H9 (cell line): Measurements from ENCODE around the gene RXYLT1. TPM values are rescaled to one million over a fixed set of nuclear protein-coding genes. Genes with fewer than 3 reads are reported as not detected.

ENCODE experiments used
- DNase-seq: peaks from one replicate; pipeline ENCODE4 v3.0.0-alpha.2; 2017
- H2AFZ ChIP-seq: one replicate; pipeline ENCODE4 v1.6.1; 2013; ENCODE audit warnings: mild to moderate bottlenecking, low read length, control low read depth, moderate library complexity
- H2AK5ac ChIP-seq: 2 replicates; pipeline ENCODE4 v1.6.1; 2013; ENCODE audit warnings: low read length, control low read depth, mixed read lengths; ENCODE audit not compliant: insufficient read length
- H2BK120ac ChIP-seq: one replicate; pipeline ENCODE4 v1.6.1; 2013; ENCODE audit warnings: low read depth, mild to moderate bottlenecking, low read length, control low read depth, inconsistent platforms; ENCODE audit not compliant: poor library complexity, severe bottlenecking
- H2BK12ac ChIP-seq: 2 replicates; pipeline ENCODE4 v1.6.1; 2013; ENCODE audit warnings: low read length, control low read depth, mixed read lengths, low read depth; ENCODE audit not compliant: insufficient read length
- H2BK15ac ChIP-seq: 2 replicates; pipeline ENCODE4 v1.6.1; 2013; ENCODE audit warnings: low read depth, low read length, control low read depth
- H2BK20ac ChIP-seq: one replicate; pipeline ENCODE4 v1.6.1; 2013; ENCODE audit warnings: low read depth, mild to moderate bottlenecking, low read length, control low read depth, inconsistent platforms; ENCODE audit not compliant: poor library complexity, severe bottlenecking
- H2BK5ac ChIP-seq: 2 replicates; pipeline ENCODE4 v1.6.1; 2013; ENCODE audit warnings: low read length, control low read depth, mixed read lengths; ENCODE audit not compliant: insufficient read length
- H3K14ac ChIP-seq: 2 replicates; pipeline ENCODE4 v1.6.1; 2013; ENCODE audit warnings: low read length, control low read depth; ENCODE audit not compliant: insufficient read depth
- H3K18ac ChIP-seq: 2 replicates; pipeline ENCODE4 v1.6.1; 2013; ENCODE audit warnings: low read depth, mild to moderate bottlenecking, mixed read lengths, low read length, control low read depth; ENCODE audit not compliant: insufficient read length
- H3K23ac ChIP-seq: 2 replicates; pipeline ENCODE4 v1.6.1; 2013; ENCODE audit warnings: low read length, control low read depth, mixed read lengths, low read depth; ENCODE audit not compliant: insufficient read length
- H3K23me2 ChIP-seq: 2 replicates; pipeline ENCODE4 v1.6.1; 2013; ENCODE audit warnings: low read depth, mild to moderate bottlenecking, mixed read lengths, low read length, control low read depth; ENCODE audit not compliant: insufficient read length, poor library complexity, severe bottlenecking
- H3K27ac ChIP-seq: 2 replicates; pipeline ENCODE4 v1.5.1; 2013; ENCODE audit warnings: low read length, control low read depth, mixed read lengths, low read depth; ENCODE audit not compliant: insufficient read length
- H3K27me3 ChIP-seq: 2 replicates; pipeline ENCODE4 v1.6.1; 2013; ENCODE audit warnings: low read length, control low read depth, inconsistent platforms; ENCODE audit not compliant: insufficient read depth
- H3K4ac ChIP-seq: 2 replicates; pipeline ENCODE4 v1.6.1; 2013; ENCODE audit warnings: low read depth, mild to moderate bottlenecking, control low read depth, inconsistent platforms, low read length, moderate library complexity
- H3K4me1 ChIP-seq: 2 replicates; pipeline ENCODE4 v1.6.1; 2013; ENCODE audit warnings: low read length, control low read depth, inconsistent platforms; ENCODE audit not compliant: insufficient read depth
- H3K4me2 ChIP-seq: 2 replicates; pipeline ENCODE4 v1.6.1; 2013; ENCODE audit warnings: low read length, control low read depth, mixed read lengths; ENCODE audit not compliant: insufficient read length, insufficient read depth
- H3K56ac ChIP-seq: 2 replicates; pipeline ENCODE4 v1.6.1; 2013; ENCODE audit warnings: low read depth, mild to moderate bottlenecking, mixed read lengths, low read length, control low read depth; ENCODE audit not compliant: insufficient read length
- H3K79me1 ChIP-seq: 2 replicates; pipeline ENCODE4 v1.6.1; 2013; ENCODE audit warnings: low read depth, mild to moderate bottlenecking, moderate library complexity, low read length, control low read depth, inconsistent platforms; ENCODE audit not compliant: insufficient read depth, poor library complexity, severe bottlenecking
- H3K79me2 ChIP-seq: 2 replicates; pipeline ENCODE4 v1.6.1; 2013; ENCODE audit warnings: low read length, control low read depth, inconsistent platforms; ENCODE audit not compliant: insufficient read depth
- H3K9ac ChIP-seq: 2 replicates; pipeline ENCODE4 v1.6.1; 2013; ENCODE audit warnings: low read length, control low read depth, mixed read lengths; ENCODE audit not compliant: insufficient read length; ENCODE audit errors: extremely low read depth
- H3K9me3 ChIP-seq: one replicate; pipeline ENCODE4 v1.6.1; 2013; ENCODE audit warnings: low read depth, low read length, inconsistent platforms; ENCODE audit not compliant: control insufficient read depth
- H3T11ph ChIP-seq: one replicate; pipeline ENCODE4 v1.6.1; 2013; ENCODE audit warnings: mild to moderate bottlenecking, low read length, control low read depth, inconsistent platforms
- H4K20me1 ChIP-seq: one replicate; pipeline ENCODE4 v1.6.1; 2013; ENCODE audit not compliant: control insufficient read depth, insufficient read length, insufficient read depth
- H4K5ac ChIP-seq: 2 replicates; pipeline ENCODE4 v1.6.1; 2013; ENCODE audit warnings: low read depth, mild to moderate bottlenecking, mixed read lengths, low read length, control low read depth; ENCODE audit not compliant: insufficient read length
- H4K8ac ChIP-seq: replicated peaks from 2 replicates; pipeline ENCODE4 v1.6.1; 2013; ENCODE audit warnings: low read length, control low read depth, mixed read lengths, low read depth; ENCODE audit not compliant: insufficient read length
- H4K91ac ChIP-seq: 2 replicates; pipeline ENCODE4 v1.6.1; 2013; ENCODE audit warnings: low read depth, mild to moderate bottlenecking, moderate library complexity, mixed read lengths, low read length, control low read depth; ENCODE audit not compliant: insufficient read length
- H3K27ac Mint-ChIP-seq, 3 experiments: 2 replicates in 2 of 3; 3 replicates in 1 of 3; pipeline ENCODE4 v1.8.0; 2020 to 2021; ENCODE audit warnings: mixed read lengths in 3 of 3, mild to moderate bottlenecking in 1 of 3, moderate library complexity in 1 of 3
- H3K27me3 Mint-ChIP-seq: 2 replicates; pipeline ENCODE4 v1.8.0; 2021; ENCODE audit warnings: low read depth, mild to moderate bottlenecking, moderate library complexity, mixed read lengths
- H3K36me3 Mint-ChIP-seq, 3 experiments: 2 replicates in 2 of 3; 3 replicates in 1 of 3; pipeline ENCODE4 v1.8.0; 2020 to 2021; ENCODE audit warnings: low read depth in 3 of 3, mixed read lengths in 3 of 3; ENCODE audit not compliant: insufficient read depth in 1 of 3
- H3K4me1 Mint-ChIP-seq, 2 experiments: 2 replicates each; pipeline ENCODE4 v1.8.0; 2020; ENCODE audit warnings: mixed read lengths in 2 of 2
- H3K4me3 Mint-ChIP-seq, 2 experiments: 2 replicates in 1 of 2; 3 replicates in 1 of 2; pipeline ENCODE4 v1.8.0; 2020 to 2021; ENCODE audit warnings: mild to moderate bottlenecking in 2 of 2, mixed read lengths in 2 of 2, moderate library complexity in 1 of 2
- H3K9me3 Mint-ChIP-seq, 2 experiments: 2 replicates in 1 of 2; 3 replicates in 1 of 2; pipeline ENCODE4 v1.8.0; 2020; ENCODE audit warnings: mild to moderate bottlenecking in 2 of 2, mixed read lengths in 2 of 2, moderate library complexity in 1 of 2
- CTCF ChIP-seq: fragments of 200-600 bp; sonication (generic); conservative IDR thresholded peaks from 3 replicates; pipeline ENCODE4 v1.8.0; 2021; ENCODE audit warnings: antibody characterized with exemption, mild to moderate bottlenecking
- WGBS: extraction: QIAGEN DNeasy Blood & Tissue Kit; methylation state at CpG from one replicate; pipeline ENCODE4 v1.1.7; 2013; ENCODE audit warnings: missing lambda C conversion rate, low lambda C conversion rate, mixed read lengths; ENCODE audit not compliant: insufficient read length; ENCODE audit errors: extremely low coverage; 5-methylcytosine and 5-hydroxymethylcytosine counted together
- total RNA-seq: library from RNA; stranded (reverse); gene quantifications from 2 replicates; pipeline ENCODE4 v1.2.1, GENCODE V29; 2021

Gene RXYLT1
- total RNA-seq, 1 experiment from 2014 or later = 10.1 TPM

GRCh38 chr12:63836046-63836445 lies 56.3 kb downstream of the RXYLT1 start:
- Histone ChIP-seq H2BK120ac (no peak overlapping the region), H3K79me2 (no peaks in the 10 kb centered on the region), H4K20me1 (no peaks in the 10 kb centered on the region), H4K91ac (no peak overlapping the region), H3K56ac (no peak overlapping the region), H3K79me1 (no peaks in the 10 kb centered on the region), H3K9me3 (no peaks in the 10 kb centered on the region), H3K9ac (no peak overlapping the region), H2AFZ (no peak overlapping the region), H3K27me3 (no peaks in the 10 kb centered on the region), H2BK5ac (no peak overlapping the region), H2AK5ac (no peak overlapping the region), H3K23ac (no peak overlapping the region), H4K5ac (no peak overlapping the region), H3K4me1 (no peaks in the 10 kb centered on the region), H3T11ph (no peak overlapping the region), H2BK20ac (no peak overlapping the region), H2BK15ac (no peak overlapping the region), H3K4ac (no peak overlapping the region), H3K23me2 (no peaks in the 10 kb centered on the region), H3K14ac (no peak overlapping the region), H3K18ac (no peak overlapping the region), H3K27ac (no peak overlapping the region), H4K8ac (no peak overlapping the region), H3K4me2 (no peak overlapping the region), H2BK12ac (no peak overlapping the region)
- H3K4me1 Mint-ChIP-seq = peaks cover 2 to 4% of the 10 kb centered on the region in 2 experiments; a peak in 3 of 4 replicates
- H3K36me3 Mint-ChIP-seq = no peaks in the 10 kb centered on the region
- DNase-seq = no peak
- H3K4me3 Mint-ChIP-seq = no peak overlapping the region
- H3K9me3 Mint-ChIP-seq = no peaks in the 10 kb centered on the region
- WGBS = no CpG with 5 or more reads among the region's 2 CpGs
- no peak for TF ChIP-seq CTCF
- no peaks in the 10 kb centered on the region; the same call in 1 of the 2 replicates for H3K27me3 Mint-ChIP-seq
- H3K27ac Mint-ChIP-seq = no peak overlapping the region
